ENCODE results near the gene CCT6B.

DNA sequence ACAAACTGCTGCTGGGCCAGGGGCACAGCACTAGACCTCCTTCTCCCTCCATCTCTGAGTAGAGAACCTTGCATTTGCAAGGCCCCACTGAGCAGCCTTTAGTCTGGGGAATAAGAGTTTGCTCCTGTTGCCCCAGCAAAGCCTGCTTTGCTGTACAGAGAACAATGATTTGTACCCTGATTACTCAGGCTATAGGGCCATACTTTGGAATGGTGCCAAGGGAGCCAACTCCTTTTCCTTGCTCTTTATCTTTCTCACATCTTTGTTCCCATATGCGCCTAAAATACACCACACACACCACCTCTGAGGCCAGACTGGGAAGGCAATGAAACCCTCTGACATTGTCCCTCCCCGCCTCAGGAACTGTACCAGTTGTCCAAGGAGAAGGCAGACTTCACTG, 40.3 kb upstream of the CCT6B start:
- TF ChIP-seq, protein P1, sequence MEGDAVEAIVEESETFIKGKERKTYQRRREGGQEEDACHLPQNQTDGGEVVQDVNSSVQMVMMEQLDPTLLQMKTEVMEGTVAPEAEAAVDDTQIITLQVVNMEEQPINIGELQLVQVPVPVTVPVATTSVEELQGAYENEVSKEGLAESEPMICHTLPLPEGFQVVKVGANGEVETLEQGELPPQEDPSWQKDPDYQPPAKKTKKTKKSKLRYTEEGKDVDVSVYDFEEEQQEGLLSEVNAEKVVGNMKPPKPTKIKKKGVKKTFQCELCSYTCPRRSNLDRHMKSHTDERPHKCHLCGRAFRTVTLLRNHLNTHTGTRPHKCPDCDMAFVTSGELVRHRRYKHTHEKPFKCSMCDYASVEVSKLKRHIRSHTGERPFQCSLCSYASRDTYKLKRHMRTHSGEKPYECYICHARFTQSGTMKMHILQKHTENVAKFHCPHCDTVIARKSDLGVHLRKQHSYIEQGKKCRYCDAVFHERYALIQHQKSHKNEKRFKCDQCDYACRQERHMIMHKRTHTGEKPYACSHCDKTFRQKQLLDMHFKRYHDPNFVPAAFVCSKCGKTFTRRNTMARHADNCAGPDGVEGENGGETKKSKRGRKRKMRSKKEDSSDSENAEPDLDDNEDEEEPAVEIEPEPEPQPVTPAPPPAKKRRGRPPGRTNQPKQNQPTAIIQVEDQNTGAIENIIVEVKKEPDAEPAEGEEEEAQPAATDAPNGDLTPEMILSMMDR (IDR thresholded peaks at IDR 0.05) = no peak
- TF ChIP-seq POLR2A (IDR thresholded peaks at IDR 0.05; ENCODE audit: low read depth) (no peak), POLR2AphosphoS5 (IDR thresholded peaks at IDR 0.05) (no peak), EP300 (IDR thresholded peaks at IDR 0.05) (no peak)

Measured in esophagus muscularis mucosa (tissue), 4 donors.